GM10248 (cell line): ENCODE data around the gene SLC25A41.

Source experiments
- CTCF ChIA-PET: fragments of 300-600 bp; sonication (Branson Sonifier 250); formaldehyde crosslinking; extraction: SDS; loops from one replicate; lab custom pipeline; 2021; ENCODE audit warnings: antibody characterized with exemption; lab: Yijun Ruan, JAX
- POLR2A ChIA-PET: fragments of 350-650 bp; sonication (Branson Sonifier 250); formaldehyde crosslinking; extraction: SDS; loops from one replicate; lab custom pipeline; 2020; ENCODE audit warnings: antibody characterized with exemption; lab: Yijun Ruan, JAX
- DNase-seq: peaks from one replicate; pipeline ENCODE4 v3.0.0; 2012; ENCODE audit errors: extremely low spot score
- CTCF ChIP-seq: IDR thresholded peaks from 2 replicates; pipeline ENCODE4 v1.5.1; 2012; ENCODE audit warnings: mild to moderate bottlenecking, low read depth; ENCODE audit errors: extremely low read depth, missing control alignments, control extremely low read depth

The SLC25A41 gene

GRCh38 chr19:6433663-6434062, at the start of gene SLC25A41:
TSS of gene SLC25A41 (minus strand) at chr19:6433763. CDS start at chr19:6433693, 70 bp downstream.
- no peak for DNase-seq
- CTCF ChIA-PET, result no interaction called here
- POLR2A ChIA-PET, result no interaction called here
- TF ChIP-seq CTCF, result no peak

- CTCF ChIA-PET, result interaction anchor here (1.2 to 4.7 kb wide), 3 partner anchors 8 to 299 kb away, joined by 3 to 33 read pairs (median 30); no protein-coding TSS in a partner anchor
Observed at GRCh38 chr19:6483235-6483634, 49.7 kb upstream of the SLC25A41 start.

GRCh38 chr19:6482343-6482686, 48.8 kb upstream of the SLC25A41 start:
- no peak for DNase-seq
- ChIA-PET POLR2A (no interaction called here), CTCF (interaction anchor here (0.8 to 4.7 kb wide), 10 partner anchors 9 to 377 kb away, joined by 3 to 33 read pairs (median 4); partner anchors contain the start of gene SLC25A23)
- TF ChIP-seq CTCF, result no peak

More at GRCh38 chr19:6483235-6483634, 49.7 kb upstream of the SLC25A41 start:
- TF ChIP-seq CTCF, result no peak
- DNase-seq, result no peak
- POLR2A ChIA-PET, result no interaction called here

GRCh38 chr19:6481541-6482342, 48.2 kb upstream of the SLC25A41 start, which contains the start of gene DENND1C:
TSS of gene DENND1C (minus strand) at chr19:6481787. CDS start at chr19:6481695, 92 bp downstream.
- ChIA-PET POLR2A (interaction anchor here (0.5 to 1.0 kb wide), 2 partner anchors 31 to 57 kb away, joined by 3 to 4 read pairs; partner anchors contain the start of gene KHSRP), CTCF (interaction anchor here (0.6 to 4.7 kb wide), 28 partner anchors 9 to 382 kb away, joined by 3 to 33 read pairs (median 4); partner anchors contain the start of genes CRB3, GPR108, SLC25A23 and TUBB4A)

GRCh38 chr19:6480848-6481415, 47.4 kb upstream of the SLC25A41 start:
- peak; percentile 32 for DNase-seq
- ChIA-PET POLR2A (interaction anchor here (0.5 to 1.0 kb wide), 2 partner anchors 32 to 56 kb away, joined by 3 to 4 read pairs; partner anchors contain the start of gene KHSRP), CTCF (interaction anchor here (0.6 to 4.7 kb wide), 24 partner anchors 8 to 383 kb away, joined by 3 to 33 read pairs (median 4); partner anchors contain the start of genes CRB3, GPR108, SLC25A23 and TUBB4A)
- TF ChIP-seq CTCF, result no peak

More at GRCh38 chr19:6481541-6482342, 48.2 kb upstream of the SLC25A41 start, which contains the start of gene DENND1C:
- peak; percentile 88 for TF ChIP-seq CTCF
- peak; percentile 80 for DNase-seq

- peak; percentile 9 for DNase-seq
- ChIA-PET CTCF (interaction anchor here (1.5 to 4.7 kb wide), 3 partner anchors 20 to 384 kb away, joined by 4 to 33 read pairs (median 15); partner anchors contain the start of gene TUBB4A), POLR2A (no interaction called here)
- no peak for TF ChIP-seq CTCF
Observed at GRCh38 chr19:6479836-6480398, 46.4 kb upstream of the SLC25A41 start.
